Endothelial cell of umbilical vein (primary cell): ENCODE data around the gene EDC3. TPM values are rescaled to one million over a fixed set of nuclear protein-coding genes. Genes with fewer than 3 reads are reported as not detected.
"Not testable (repeated sequence)": the region's sequence is repeated elsewhere in the genome, so short reads cannot be mapped to it uniquely, and the experiment has no call there.

Experiments
- BruUV-seq: library from RNA; stranded (reverse); fragments of 400-500 nt; replicated peaks from 2 replicates; lab custom pipeline; 2021; lab: Mats Ljungman, UMichigan
- CTCF ChIA-PET: fragments of 300-600, 350-600 bp; sonication (Branson Sonifier 250); formaldehyde crosslinking; loops from one replicate; lab custom pipeline; 2021; ENCODE audit warnings: antibody characterized with exemption, inconsistent platforms; lab: Charles Lee
- POLR2A ChIA-PET: fragments of 300-600, 350-600 bp; sonication (Branson Sonifier 250); formaldehyde crosslinking; loops from one replicate; lab custom pipeline; 2021; ENCODE audit warnings: antibody characterized with exemption, inconsistent platforms; lab: Charles Lee
- DNase-seq: peaks from one replicate; pipeline ENCODE4 v3.0.0-alpha.2; 2011; ENCODE audit warnings: low read depth, low spot score
- FAIRE-seq: peaks from 2 replicates; lab custom pipeline; 2011; peaks lifted over from hg19 to GRCh38; lab: Jason Lieb, UNC
- H2AFZ ChIP-seq: 2 replicates; pipeline ENCODE4 v1.6.0; 2012; ENCODE audit warnings: low read depth, low read length, control low read depth, inconsistent platforms
- H3K27ac ChIP-seq: 2 replicates; pipeline ENCODE4 v1.5.1; 2011; ENCODE audit warnings: low read depth, mild to moderate bottlenecking, control low read depth, low read length, moderate library complexity; ENCODE audit not compliant: insufficient read depth
- H3K27me3 ChIP-seq, 2 experiments: 2 replicates each; pipeline versions ENCODE4 v1.6.0 to v1.6.1; 2011; ENCODE audit warnings: low read length in 2 of 2, mixed read lengths in 1 of 2; ENCODE audit not compliant: control insufficient read depth in 2 of 2, insufficient read depth in 2 of 2
- H3K36me3 ChIP-seq, 2 experiments: 2 replicates in 1 of 2; 3 replicates in 1 of 2; pipeline ENCODE4 v1.5.1; 2011; ENCODE audit warnings: low read length in 2 of 2, mild to moderate bottlenecking in 1 of 2, moderate library complexity in 1 of 2; ENCODE audit not compliant: control insufficient read depth in 2 of 2, insufficient read depth in 2 of 2; ENCODE audit errors: extremely low read depth in 1 of 2
- H3K4me1 ChIP-seq: 3 replicates; pipeline ENCODE4 v1.5.1; 2011; ENCODE audit warnings: mild to moderate bottlenecking, low read length; ENCODE audit not compliant: control insufficient read depth, insufficient read depth; ENCODE audit errors: extremely low read depth
- H3K4me2 ChIP-seq: 2 replicates; pipeline ENCODE4 v1.6.1; 2011; ENCODE audit warnings: low read length, control low read depth, mixed read lengths; ENCODE audit not compliant: insufficient read depth
- H3K4me3 ChIP-seq, 3 experiments: fragments of 200-600 bp in 1 of 3; sonication (generic), shearing (Covaris generic) in 1 of 3; replicated peaks in 1 of 3; 2 replicates each; pipeline ENCODE4 v1.5.1; 2011 to 2016; ENCODE audit warnings: control low read depth in 3 of 3, low read length in 3 of 3, mild to moderate bottlenecking in 2 of 3, inconsistent platforms in 1 of 3, low read depth in 1 of 3, moderate library complexity in 1 of 3; ENCODE audit not compliant: insufficient read depth in 1 of 3
- H3K79me2 ChIP-seq: 2 replicates; pipeline ENCODE4 v1.6.0; 2012; ENCODE audit warnings: low read length, inconsistent platforms; ENCODE audit not compliant: control insufficient read depth, insufficient read depth
- H3K9ac ChIP-seq: replicated peaks from 2 replicates; pipeline ENCODE3; 2011; ENCODE audit warnings: low read length, control low read depth; ENCODE audit not compliant: insufficient read depth; ENCODE audit errors: extremely low read depth
- H3K9me1 ChIP-seq: replicated peaks from 3 replicates; pipeline ENCODE4 v1.6.0; 2011; ENCODE audit warnings: mild to moderate bottlenecking, low read length; ENCODE audit not compliant: control insufficient read depth, insufficient read depth; ENCODE audit errors: extremely low read depth
- H3K9me3 ChIP-seq: replicated peaks from 2 replicates; pipeline ENCODE4 v1.5.1; 2012; ENCODE audit warnings: low read length, inconsistent platforms; ENCODE audit not compliant: control insufficient read depth, insufficient read depth
- H4K20me1 ChIP-seq: replicated peaks from 2 replicates; pipeline ENCODE3; 2011; ENCODE audit warnings: mild to moderate bottlenecking, low read length; ENCODE audit not compliant: control insufficient read depth, insufficient read depth; ENCODE audit errors: extremely low read depth
- CTCF ChIP-seq, 2 donors: IDR thresholded peaks; 1 replicate in 1 of 2; 2 replicates in 1 of 2; pipeline ENCODE4 v1.5.1; 2011; ENCODE audit warnings: low read length in 2 of 2, mild to moderate bottlenecking in 2 of 2, moderate library complexity in 2 of 2, control low read depth in 1 of 2, inconsistent platforms in 1 of 2, low read depth in 1 of 2; ENCODE audit not compliant: insufficient read depth in 1 of 2; ENCODE audit errors: extremely low read depth in 1 of 2
- EZH2 ChIP-seq: IDR thresholded peaks from 2 replicates; pipeline ENCODE4 v1.6.1; 2012; ENCODE audit warnings: borderline replicate concordance, low read depth, mild to moderate bottlenecking, moderate library complexity, low read length, inconsistent platforms; ENCODE audit not compliant: severe bottlenecking
- FOS ChIP-seq: IDR thresholded peaks from 2 replicates; pipeline ENCODE4 v1.6.1; 2011; ENCODE audit warnings: mild to moderate bottlenecking, low read length, moderate library complexity, borderline replicate concordance; ENCODE audit not compliant: insufficient read depth
- JUN ChIP-seq: IDR thresholded peaks from 2 replicates; pipeline ENCODE4 v1.6.1; 2011; ENCODE audit warnings: borderline replicate concordance, low read depth; ENCODE audit not compliant: insufficient read length, insufficient read depth
- MYC ChIP-seq: IDR thresholded peaks from one replicate; pipeline ENCODE4 v1.6.1; 2011; ENCODE audit warnings: mild to moderate bottlenecking, low read depth, low read length
- POLR2A ChIP-seq: IDR thresholded peaks from 2 replicates; pipeline ENCODE4 v1.6.1; 2012; ENCODE audit warnings: low read depth, mild to moderate bottlenecking, control low read depth, low read length
- dilution Hi-C: fragments of 300-500 bp; cut with MboI; formaldehyde crosslinking; loops from one replicate; pipeline ENCODE4 v1.15.0; 2019; ENCODE audit warnings: low sequenced_read_pairs; ENCODE audit not compliant: extremely low pct_ligation_motif_present
- intact Hi-C: fragments of 100-400 bp; cut with micrococcal nuclease; formaldehyde crosslinking; loops from one replicate; pipeline ENCODE4 v1.10.0; 2022
- polyA plus RNA-seq, 4 experiments: library from polyadenylated mRNA; depleted of rRNA in 3 of 4; stranded (reverse) in 3 of 4; unstranded in 1 of 4; fragments of >200 nt; gene quantifications; 2 replicates each; pipeline versions ENCODE4 v1.2.1 to v1.2.3, GENCODE V29; 2011 to 2012; ENCODE audit warnings: missing spikeins in 1 of 4
- total RNA-seq: library from RNA; stranded (reverse); gene quantifications from 2 replicates; pipeline ENCODE4 v1.2.3, GENCODE V29; 2021

EDC3 gene
- total and polyA plus RNA-seq, 2 donors (not counting 3 experiments of a cell fraction or from before 2014, with no cell fraction given) = 55.9 to 56.5 TPM

- no peaks in the 10 kb centered on the region for H3K9me1 ChIP-seq
- H3K4me3 ChIP-seq = no peak overlapping the region
- no peaks in the 10 kb centered on the region for H3K36me3 ChIP-seq
- H4K20me1 ChIP-seq = no peaks in the 10 kb centered on the region
- no TSS peak for BruUV-seq
- intact Hi-C loops = no loop called here
- H3K79me2 ChIP-seq = peaks cover 29% of the 10 kb centered on the region
- H3K4me2 ChIP-seq = no peak overlapping the region
- H3K27ac ChIP-seq = no peak overlapping the region
- no peaks in the 10 kb centered on the region for H3K27me3 ChIP-seq
- peaks cover 35% of the 10 kb centered on the region for H3K4me1 ChIP-seq
- no peaks in the 10 kb centered on the region for H3K9me3 ChIP-seq
- dilution Hi-C loops = no loop called here
- FAIRE-seq (no peak), DNase-seq (peak; percentile 58)
- no peak overlapping the region for H2AFZ ChIP-seq
- H3K9ac ChIP-seq = no peak overlapping the region
- ChIA-PET CTCF (interaction anchor here (0.6 to 1.0 kb wide), 2 partner anchors 106 to 176 kb away, joined by 3 to 4 read pairs; no protein-coding TSS in a partner anchor), POLR2A (no interaction called here)
- TF ChIP-seq JUN (no peak), FOS (no peak), POLR2A (no peak), CTCF (IDR thresholded peaks at IDR 0.05; ENCODE audit: extremely low read depth in 1 of 2, insufficient read depth in 1 of 2, low read depth in 1 of 2, low read length in 2 of 2) (no peak), MYC (no peak), EZH2 (no peak)
Observed at GRCh38 chr15:74662064-74662860, 33.6 kb downstream of the EDC3 start.

- FAIRE-seq, H3K4me2 ChIP-seq, CTCF ChIA-PET, H4K20me1 ChIP-seq, H3K27ac ChIP-seq, DNase-seq, H3K36me3 ChIP-seq, H3K27me3 ChIP-seq, H3K9me1 ChIP-seq, H3K9ac ChIP-seq, H3K4me3 ChIP-seq, BruUV-seq, dilution Hi-C loops, H3K9me3 ChIP-seq, H2AFZ ChIP-seq, intact Hi-C loops, POLR2A ChIA-PET: not testable (repeated sequence)
- Histone ChIP-seq H3K79me2 (peaks cover 24% of the 10 kb centered on the region), H3K4me1 (peaks cover 35% of the 10 kb centered on the region)
Observed at GRCh38 chr15:74661280-74661679, 34.5 kb downstream of the EDC3 start.
